GM21825 (cell line): Measurements from ENCODE around the gene MPL.

Experiments used
- ATAC-seq: cut with Tn5 transposase; IDR thresholded peaks from one replicate; pipeline ENCODE4 v1.9.1; 2021; ENCODE audit warnings: mild to moderate bottlenecking, moderate library complexity; ENCODE audit not compliant: unreplicated experiment

Gene MPL

GRCh38 chr1:43321331-43321891 is 16.2 kb upstream of the MPL start:
- no peak for ATAC-seq

GRCh38 chr1:43322506-43322905 is 15.1 kb upstream of the MPL start:
- ATAC-seq, result no peak

GRCh38 chr1:43324810-43325209 is 12.8 kb upstream of the MPL start:
- no peak for ATAC-seq

GRCh38 chr1:43325381-43325780 is 12.2 kb upstream of the MPL start:
- ATAC-seq, result no peak

- no peak for ATAC-seq
Measured at GRCh38 chr1:43327549-43328292, 9.9 kb upstream of the MPL start.

- ATAC-seq, result no peak
Measured at GRCh38 chr1:43329995-43330751, 7.4 kb upstream of the MPL start.

- ATAC-seq, result no peak
Measured at GRCh38 chr1:43331688-43332087, 5.9 kb upstream of the MPL start.

- ATAC-seq, result no peak
Measured at GRCh38 chr1:43334453-43335205, 3.0 kb upstream of the MPL start.

GRCh38 chr1:43338001-43338400 is 383 bp downstream of the MPL start:
- no peak for ATAC-seq

- ATAC-seq, result no peak
Measured at GRCh38 chr1:43339584-43340232, 2.1 kb downstream of the MPL start.

GRCh38 chr1:43340559-43340958 is 2.9 kb downstream of the MPL start:
- no peak for ATAC-seq

- no peak for ATAC-seq
Measured at GRCh38 chr1:43344267-43344850, 6.7 kb downstream of the MPL start.

- ATAC-seq, result no peak
Measured at GRCh38 chr1:43345120-43345519, 7.5 kb downstream of the MPL start.

- no peak for ATAC-seq
Measured at GRCh38 chr1:43346636-43347035, 9.0 kb downstream of the MPL start.

- no peak for ATAC-seq
Measured at GRCh38 chr1:43348343-43348808, 10.8 kb downstream of the MPL start.

GRCh38 chr1:43348809-43349593 is 11.4 kb downstream of the MPL start:
- peak; percentile 64 for ATAC-seq

GRCh38 chr1:43349594-43350306 is 12.1 kb downstream of the MPL start:
- no peak for ATAC-seq

GRCh38 chr1:43350976-43351375 is 13.4 kb downstream of the MPL start:
- no peak for ATAC-seq
